H1 (cell line): Measurements from ENCODE around the gene UNC50. TPM values are rescaled to one million over a fixed set of nuclear protein-coding genes. Genes with fewer than 3 reads are reported as not detected.

Source experiments
- CHD7 ChIP-seq: fragments of 300-600 bp; sonication (generic); IDR thresholded peaks from 2 replicates; pipeline ENCODE4 v1.7.1; 2012; ENCODE audit warnings: low read length, moderate library complexity, mild to moderate bottlenecking, inconsistent platforms; ENCODE audit not compliant: insufficient replicate concordance
- E2F6 ChIP-seq: IDR thresholded peaks from 2 replicates; pipeline ENCODE4 v1.6.1; 2012; ENCODE audit warnings: inconsistent platforms
- EGR1 ChIP-seq: IDR thresholded peaks from 2 replicates; pipeline ENCODE4 v1.6.1; 2011; ENCODE audit warnings: low read depth, low read length, borderline replicate concordance
- MAFK ChIP-seq: IDR thresholded peaks from 2 replicates; pipeline ENCODE4 v1.6.1; 2012; ENCODE audit warnings: low read depth, mild to moderate bottlenecking, improper control_type of control experiment, low read length
- RXRA ChIP-seq: IDR thresholded peaks from 2 replicates; pipeline ENCODE4 v1.6.1; 2011; ENCODE audit warnings: low read depth, mild to moderate bottlenecking, low read length, moderate library complexity; ENCODE audit not compliant: insufficient read depth
- SIN3A ChIP-seq, 2 experiments: IDR thresholded peaks in 1 of 2; conservative IDR thresholded peaks in 1 of 2; 2 replicates each; pipeline ENCODE4 v1.6.1; 2011 to 2012; ENCODE audit warnings: low read length in 2 of 2, improper control_type of control experiment in 1 of 2, low read depth in 1 of 2, mild to moderate bottlenecking in 1 of 2
- TCF12 ChIP-seq: IDR thresholded peaks from 2 replicates; pipeline ENCODE4 v1.6.1; 2011; ENCODE audit warnings: low read depth, mild to moderate bottlenecking, low read length
- polyA plus RNA-seq, 7 experiments: library from polyadenylated mRNA; depleted of rRNA in 3 of 7; stranded (reverse) in 5 of 7; unstranded in 2 of 7; fragments of >200 nt in 5 of 7; fragments of 200-250 nt in 2 of 7; gene quantifications; 1 replicate in 5 of 7; 2 replicates in 1 of 7; 4 replicates in 1 of 7; pipeline versions ENCODE4 v1.2.1 to v1.2.3, GENCODE V29; 2011 to 2013; ENCODE audit warnings: missing spikeins in 2 of 7, mixed read lengths in 2 of 7
- total RNA-seq: library from RNA; stranded (reverse); fragmentation: NEBNext Ultra II Directional; extraction: Animal tissue kit (Norgen Biotek cat#: 25700); gene quantifications from 2 replicates; pipeline ENCODE4 v1.2.1, GENCODE V29; 2021

UNC50 gene
- total and polyA plus RNA-seq, 2 of the 8 experiments (the other 6 are each of a cell fraction or from before 2014, with no cell fraction given): 33.4 to 58.5 TPM

- TF ChIP-seq MAFK (no peak), SIN3A (conservative IDR thresholded peaks at IDR 0.05 in 1 of 2, IDR thresholded peaks at IDR 0.05 in 1 of 2; ENCODE audit: low read depth in 1 of 2, low read length in 2 of 2) (no peak), CHD7 (no peak), E2F6 (no peak), TCF12 (no peak), EGR1 (no peak), RXRA (no peak)
Measured at GRCh38 chr2:98568161-98568956, 40.0 kb upstream of the UNC50 start (continued).
